Nephron progenitor cell (in vitro differentiated cells): ENCODE data around the gene GLCCI1.
A peak's percentile ranks its signal among the peaks of the same experiment; 100 is the strongest.

Experiments
- DNase-seq: peaks from one replicate; pipeline ENCODE4 v3.0.0; 2021
- H3K27ac Mint-ChIP-seq: 2 replicates; pipeline ENCODE4 v1.8.0; 2021; ENCODE audit warnings: mild to moderate bottlenecking, moderate library complexity, mixed read lengths
- H3K27me3 Mint-ChIP-seq: 2 replicates; pipeline ENCODE4 v1.8.0; 2021; ENCODE audit warnings: mild to moderate bottlenecking, low read depth, mixed read lengths; ENCODE audit not compliant: poor library complexity
- H3K36me3 Mint-ChIP-seq: 2 replicates; pipeline ENCODE4 v1.8.0; 2021; ENCODE audit warnings: low read depth, mixed read lengths
- H3K4me1 Mint-ChIP-seq: 2 replicates; pipeline ENCODE4 v1.8.0; 2021; ENCODE audit warnings: mixed read lengths
- H3K4me3 Mint-ChIP-seq: 2 replicates; pipeline ENCODE4 v1.8.0; 2021; ENCODE audit warnings: mild to moderate bottlenecking, moderate library complexity, mixed read lengths
- H3K9me3 Mint-ChIP-seq: 2 replicates; pipeline ENCODE4 v1.8.0; 2021; ENCODE audit warnings: mild to moderate bottlenecking, moderate library complexity, mixed read lengths
- CTCF ChIP-seq: fragments of 200-600 bp; sonication (generic); IDR thresholded peaks from 2 replicates; pipeline ENCODE4 v1.5.0; 2021; ENCODE audit warnings: antibody characterized with exemption

The GLCCI1 gene

GRCh38 chr7:8126601-8127167 is 158.1 kb downstream of the GLCCI1 start:
- no peak for DNase-seq
- no peaks in the 10 kb centered on the region for H3K36me3 Mint-ChIP-seq
- no peak for TF ChIP-seq CTCF
- no peak overlapping the region for H3K27ac Mint-ChIP-seq
- H3K27me3 Mint-ChIP-seq = peaks cover 9% of the 10 kb centered on the region
- H3K4me1 Mint-ChIP-seq = peaks cover 6% of the 10 kb centered on the region
- H3K4me3 Mint-ChIP-seq = no peak overlapping the region
- no peaks in the 10 kb centered on the region for H3K9me3 Mint-ChIP-seq

GRCh38 chr7:8128449-8129317 is 160.1 kb downstream of the GLCCI1 start:
- Mint-ChIP-seq H3K36me3 (no peaks in the 10 kb centered on the region), H3K4me3 (no peak overlapping the region), H3K27ac (no peak overlapping the region), H3K4me1 (peaks cover 20% of the 10 kb centered on the region), H3K27me3 (peaks cover 5% of the 10 kb centered on the region), H3K9me3 (no peaks in the 10 kb centered on the region)
- TF ChIP-seq CTCF = no peak
- DNase-seq = no peak

- no peak overlapping the region for H3K27ac Mint-ChIP-seq
- H3K9me3 Mint-ChIP-seq = no peaks in the 10 kb centered on the region
- H3K27me3 Mint-ChIP-seq = peaks cover 5% of the 10 kb centered on the region
- TF ChIP-seq CTCF = no peak
- H3K4me1 Mint-ChIP-seq = peaks cover 26% of the 10 kb centered on the region
- no peaks in the 10 kb centered on the region for H3K36me3 Mint-ChIP-seq
- no peak for DNase-seq
- H3K4me3 Mint-ChIP-seq = no peak overlapping the region
Measured at GRCh38 chr7:8129318-8129659, 160.7 kb downstream of the GLCCI1 start.

- Mint-ChIP-seq H3K9me3 (no peaks in the 10 kb centered on the region), H3K36me3 (no peaks in the 10 kb centered on the region), H3K4me3 (no peak overlapping the region), H3K27me3 (peaks cover 8% of the 10 kb centered on the region), H3K4me1 (peaks cover 30% of the 10 kb centered on the region), H3K27ac (no peak overlapping the region)
- TF ChIP-seq CTCF = no peak
- no peak for DNase-seq
Measured at GRCh38 chr7:8130663-8131062, 162.1 kb downstream of the GLCCI1 start.

GRCh38 chr7:8131694-8132605 is 163.4 kb downstream of the GLCCI1 start:
- H3K4me3 Mint-ChIP-seq = no peak overlapping the region
- H3K4me1 Mint-ChIP-seq = peaks cover 30% of the 10 kb centered on the region
- DNase-seq = no peak
- H3K36me3 Mint-ChIP-seq = no peaks in the 10 kb centered on the region
- H3K27me3 Mint-ChIP-seq = peaks cover 8% of the 10 kb centered on the region
- no peak for TF ChIP-seq CTCF
- no peaks in the 10 kb centered on the region for H3K9me3 Mint-ChIP-seq
- peak overlapping the region; percentile 4 for H3K27ac Mint-ChIP-seq
